NCI-H345 (cell line): ENCODE measurements around the gene SLC22A1.
"Not testable (repeated sequence)": the region's sequence is repeated elsewhere in the genome, so short reads cannot be mapped to it uniquely, and the experiment has no call there.

Experiments
- DNase-seq: peaks from one replicate; lab custom pipeline; 2025; lab: John Stamatoyannopoulos, UW

The SLC22A1 gene

GRCh38 chr6:160124007-160124406, 2.4 kb downstream of the SLC22A1 start:
- DNase-seq, result no peak

GRCh38 chr6:160124605-160125004, 3.0 kb downstream of the SLC22A1 start:
- DNase-seq, result no peak

GRCh38 chr6:160125105-160125504, 3.5 kb downstream of the SLC22A1 start:
- not testable (repeated sequence) for DNase-seq

GRCh38 chr6:160127270-160128124, 5.9 kb downstream of the SLC22A1 start:
- no peak for DNase-seq

- no peak for DNase-seq
Observed at GRCh38 chr6:160128125-160128683, 6.6 kb downstream of the SLC22A1 start.

- no peak for DNase-seq
Observed at GRCh38 chr6:160128879-160129516, 7.4 kb downstream of the SLC22A1 start.

GRCh38 chr6:160129881-160130615, 8.4 kb downstream of the SLC22A1 start:
- no peak for DNase-seq

GRCh38 chr6:160130729-160131484, 9.3 kb downstream of the SLC22A1 start:
- no peak for DNase-seq

GRCh38 chr6:160131636-160132296, 10.2 kb downstream of the SLC22A1 start:
- DNase-seq, result no peak

- no peak for DNase-seq
Observed at GRCh38 chr6:160132297-160132637, 10.7 kb downstream of the SLC22A1 start.

GRCh38 chr6:160132776-160133338, 11.2 kb downstream of the SLC22A1 start:
- DNase-seq, result no peak

GRCh38 chr6:160133441-160134336, 12.1 kb downstream of the SLC22A1 start:
- no peak for DNase-seq

- not testable (repeated sequence) for DNase-seq
Observed at GRCh38 chr6:160134337-160134751, 12.7 kb downstream of the SLC22A1 start.

- DNase-seq, result no peak
Observed at GRCh38 chr6:160134779-160135547, 13.3 kb downstream of the SLC22A1 start.

- no peak for DNase-seq
Observed at GRCh38 chr6:160135907-160136655, 14.5 kb downstream of the SLC22A1 start.

GRCh38 chr6:160137130-160137988, 15.7 kb downstream of the SLC22A1 start:
- DNase-seq, result no peak
